Measurements from ENCODE around the gene CENPS. TPM values are rescaled to one million over a fixed set of nuclear protein-coding genes. Genes with fewer than 3 reads are reported as not detected.

Gene CENPS
- total RNA-seq, 4 donors from 2014 or later, result 3.3 to 15.3 (median 8.6) TPM

- no peaks in the 10 kb centered on the region for H3K9me3 ChIP-seq
- DNase-seq (ENCODE audit: low spot score in 2 of 2), result no peak
- no peaks in the 10 kb centered on the region for H3K4me1 ChIP-seq
- WGBS, 2 donors, result 92 to 94% methylated on average over 6 of the region's 6 CpGs
- no peak overlapping the region for H3K4me3 ChIP-seq
- no peaks in the 10 kb centered on the region for H3K27me3 ChIP-seq
- TF ChIP-seq POLR2A (IDR thresholded peaks at IDR 0.05) (no peak), EP300 (IDR thresholded peaks at IDR 0.05) (no peak)
- TF ChIP-seq, protein P1, sequence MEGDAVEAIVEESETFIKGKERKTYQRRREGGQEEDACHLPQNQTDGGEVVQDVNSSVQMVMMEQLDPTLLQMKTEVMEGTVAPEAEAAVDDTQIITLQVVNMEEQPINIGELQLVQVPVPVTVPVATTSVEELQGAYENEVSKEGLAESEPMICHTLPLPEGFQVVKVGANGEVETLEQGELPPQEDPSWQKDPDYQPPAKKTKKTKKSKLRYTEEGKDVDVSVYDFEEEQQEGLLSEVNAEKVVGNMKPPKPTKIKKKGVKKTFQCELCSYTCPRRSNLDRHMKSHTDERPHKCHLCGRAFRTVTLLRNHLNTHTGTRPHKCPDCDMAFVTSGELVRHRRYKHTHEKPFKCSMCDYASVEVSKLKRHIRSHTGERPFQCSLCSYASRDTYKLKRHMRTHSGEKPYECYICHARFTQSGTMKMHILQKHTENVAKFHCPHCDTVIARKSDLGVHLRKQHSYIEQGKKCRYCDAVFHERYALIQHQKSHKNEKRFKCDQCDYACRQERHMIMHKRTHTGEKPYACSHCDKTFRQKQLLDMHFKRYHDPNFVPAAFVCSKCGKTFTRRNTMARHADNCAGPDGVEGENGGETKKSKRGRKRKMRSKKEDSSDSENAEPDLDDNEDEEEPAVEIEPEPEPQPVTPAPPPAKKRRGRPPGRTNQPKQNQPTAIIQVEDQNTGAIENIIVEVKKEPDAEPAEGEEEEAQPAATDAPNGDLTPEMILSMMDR (IDR thresholded peaks at IDR 0.05), result no peak
- H3K36me3 ChIP-seq, result peaks cover 0 to 56% (median 0%) of the 10 kb centered on the region in 3 donors
- H3K27ac ChIP-seq, result no peak overlapping the region
Measured at GRCh38 chr1:10444248-10444647, 14.0 kb downstream of the CENPS start.

- no peak overlapping the region for H3K27ac ChIP-seq
- H3K36me3 ChIP-seq, result peaks cover 0 to 50% (median 0%) of the 10 kb centered on the region in 3 donors
- no peaks in the 10 kb centered on the region for H3K27me3 ChIP-seq
- no peak for DNase-seq (ENCODE audit: low spot score in 2 of 2)
- H3K4me1 ChIP-seq, result no peaks in the 10 kb centered on the region
- no peak overlapping the region for H3K4me3 ChIP-seq
- H3K9me3 ChIP-seq, result no peaks in the 10 kb centered on the region
- WGBS, 2 donors, result 86 to 87% methylated on average over 7 of the region's 7 CpGs
- TF ChIP-seq EP300 (IDR thresholded peaks at IDR 0.05), result no peak
- TF ChIP-seq, protein P1 (IDR thresholded peaks at IDR 0.05), result no peak
Measured at GRCh38 chr1:10444795-10445397, 14.7 kb downstream of the CENPS start.

GRCh38 chr1:10446790-10447422 is 16.7 kb downstream of the CENPS start:
- H3K4me3 ChIP-seq, result no peak overlapping the region
- H3K4me1 ChIP-seq, result peaks cover 0 to 10% (median 0%) of the 10 kb centered on the region in 4 donors
- H3K36me3 ChIP-seq, result peaks cover 0 to 30% (median 0%) of the 10 kb centered on the region in 3 donors
- WGBS, 2 donors, result 93 to 95% methylated on average over 7 of the region's 7 CpGs
- DNase-seq (ENCODE audit: low spot score in 2 of 2), result no peak
- H3K9me3 ChIP-seq, result no peaks in the 10 kb centered on the region
- TF ChIP-seq, protein P1 (IDR thresholded peaks at IDR 0.05), result no peak
- TF ChIP-seq POLR2A (IDR thresholded peaks at IDR 0.05) (no peak), EP300 (IDR thresholded peaks at IDR 0.05) (no peak)
- H3K27me3 ChIP-seq, result no peaks in the 10 kb centered on the region
- no peak overlapping the region for H3K27ac ChIP-seq

GRCh38 chr1:10449751-10450150 is 19.5 kb downstream of the CENPS start, which contains the start of gene CORT:
CORT (plus strand) TSS chr1:10450031; CDS start chr1:10450224, 193 bp downstream.
- peaks cover 0 to 23% (median 0%) of the 10 kb centered on the region in 3 donors for H3K36me3 ChIP-seq
- WGBS, 2 donors, result 81 to 86% methylated on average over 10 of the region's 10 CpGs
- H3K9me3 ChIP-seq, result no peaks in the 10 kb centered on the region
- peaks cover 0 to 10% (median 0%) of the 10 kb centered on the region in 4 donors for H3K4me1 ChIP-seq
- no peak within 1 kb of the TSS for H3K27ac ChIP-seq
- no peak for DNase-seq (ENCODE audit: low spot score in 2 of 2)
- TF ChIP-seq EP300 (IDR thresholded peaks at IDR 0.05), result no peak
- no peak for TF ChIP-seq POLR2A (IDR thresholded peaks at IDR 0.05)
- TF ChIP-seq, protein P1 (IDR thresholded peaks at IDR 0.05), result no peak
- no peaks in the 10 kb centered on the region for H3K27me3 ChIP-seq
- no peak within 1 kb of the TSS for H3K4me3 ChIP-seq

GRCh38 chr1:10450156-10450814 is 20.1 kb downstream of the CENPS start:
- DNase-seq (ENCODE audit: low spot score in 2 of 2), result no peak
- peaks cover 0 to 18% (median 0%) of the 10 kb centered on the region in 3 donors for H3K36me3 ChIP-seq
- no peak overlapping the region for H3K4me3 ChIP-seq
- TF ChIP-seq, protein P1 (IDR thresholded peaks at IDR 0.05), result no peak
- TF ChIP-seq POLR2A (IDR thresholded peaks at IDR 0.05) (no peak), EP300 (IDR thresholded peaks at IDR 0.05) (no peak)
- no peaks in the 10 kb centered on the region for H3K27me3 ChIP-seq
- peaks cover 0 to 10% (median 0%) of the 10 kb centered on the region in 4 donors for H3K4me1 ChIP-seq
- WGBS, 2 donors, result 54 to 55% methylated on average over 21 of the region's 21 CpGs
- no peaks in the 10 kb centered on the region for H3K9me3 ChIP-seq
- H3K27ac ChIP-seq, result no peak overlapping the region

Data from tibial nerve (tissue), 4 donors.